ENCODE results near the gene VSTM4. TPM values are rescaled to one million over a fixed set of nuclear protein-coding genes. Genes with fewer than 3 reads are reported as not detected.
A peak's percentile ranks its signal among the peaks of the same experiment; 100 is the strongest.

The VSTM4 gene
- total RNA-seq, 1 donor from 2014 or later: 2.2 TPM

- peaks cover under 1% of the 10 kb centered on the region for H3K9me3 Mint-ChIP-seq
- no peak overlapping the region for H3K27ac Mint-ChIP-seq (ENCODE audit: unreplicated experiment)
- H3K4me1 Mint-ChIP-seq: peaks cover 27% of the 10 kb centered on the region
- no peak for TF ChIP-seq CTCF (conservative IDR thresholded peaks at IDR 0.05)
- peaks cover 2% of the 10 kb centered on the region for H3K36me3 Mint-ChIP-seq (ENCODE audit: low read depth)
- no peak for DNase-seq (ENCODE audit: low read depth, low spot score)
- no peaks in the 10 kb centered on the region for H3K27me3 Mint-ChIP-seq (ENCODE audit: low read depth)
- H3K4me3 Mint-ChIP-seq: no peak overlapping the region
These were observed 60.6 kb downstream of the VSTM4 start for GRCh38 chr10:49054753-49055152.

- TF ChIP-seq CTCF (conservative IDR thresholded peaks at IDR 0.05): no peak
- no peak overlapping the region for H3K4me3 Mint-ChIP-seq
These were observed 61.2 kb downstream of the VSTM4 start for GRCh38 chr10:49053998-49054692.

GRCh38 chr10:49053053-49053997 is 62.0 kb downstream of the VSTM4 start:
- peak overlapping the region; percentile 20 for H3K27ac Mint-ChIP-seq (ENCODE audit: unreplicated experiment)
- peaks cover 2% of the 10 kb centered on the region for H3K36me3 Mint-ChIP-seq (ENCODE audit: low read depth)
- no peaks in the 10 kb centered on the region for H3K27me3 Mint-ChIP-seq (ENCODE audit: low read depth)
- no peak overlapping the region for H3K4me3 Mint-ChIP-seq
- no peak for TF ChIP-seq CTCF (conservative IDR thresholded peaks at IDR 0.05)
- no peak for DNase-seq (ENCODE audit: low read depth, low spot score)
- H3K9me3 Mint-ChIP-seq: no peaks in the 10 kb centered on the region
- H3K4me1 Mint-ChIP-seq: peaks cover 27% of the 10 kb centered on the region

More at GRCh38 chr10:49053998-49054692, 61.2 kb downstream of the VSTM4 start:
- H3K9me3 Mint-ChIP-seq: no peaks in the 10 kb centered on the region
- H3K36me3 Mint-ChIP-seq (ENCODE audit: low read depth): peaks cover 2% of the 10 kb centered on the region
- no peak overlapping the region for H3K27ac Mint-ChIP-seq (ENCODE audit: unreplicated experiment)
- DNase-seq (ENCODE audit: low read depth, low spot score): no peak
- peaks cover 27% of the 10 kb centered on the region for H3K4me1 Mint-ChIP-seq
- H3K27me3 Mint-ChIP-seq (ENCODE audit: low read depth): no peaks in the 10 kb centered on the region

GRCh38 chr10:49052069-49052468 is 63.3 kb downstream of the VSTM4 start:
- Mint-ChIP-seq H3K36me3 (ENCODE audit: low read depth) (peaks cover 4% of the 10 kb centered on the region), H3K4me3 (no peak overlapping the region), H3K9me3 (no peaks in the 10 kb centered on the region), H3K27me3 (ENCODE audit: low read depth) (no peaks in the 10 kb centered on the region), H3K4me1 (peaks cover 19% of the 10 kb centered on the region), H3K27ac (ENCODE audit: unreplicated experiment) (no peak overlapping the region)
- DNase-seq (ENCODE audit: low read depth, low spot score): no peak
- TF ChIP-seq CTCF (conservative IDR thresholded peaks at IDR 0.05): no peak

GRCh38 chr10:49050906-49051305 is 64.4 kb downstream of the VSTM4 start:
- Mint-ChIP-seq H3K27ac (ENCODE audit: unreplicated experiment) (no peak overlapping the region), H3K27me3 (ENCODE audit: low read depth) (no peaks in the 10 kb centered on the region), H3K4me1 (peaks cover 10% of the 10 kb centered on the region), H3K36me3 (ENCODE audit: low read depth) (peaks cover 4% of the 10 kb centered on the region), H3K9me3 (no peaks in the 10 kb centered on the region), H3K4me3 (no peak overlapping the region)
- TF ChIP-seq CTCF (conservative IDR thresholded peaks at IDR 0.05): no peak
- no peak for DNase-seq (ENCODE audit: low read depth, low spot score)

Measured in neural crest cell (in vitro differentiated cells).